IMR-90 (cell line): ENCODE results near the gene RAC2. TPM values are rescaled to one million over a fixed set of nuclear protein-coding genes. Genes with fewer than 3 reads are reported as not detected.

Source experiments
- ATAC-seq: fragments of 200-7000 bp; cut with Tn5 transposase; 2 replicates; pipeline ENCODE4 v1.9.1; 2020; ENCODE audit warnings: low read depth, mild to moderate bottlenecking, moderate library complexity
- BruUV-seq: library from RNA; stranded (reverse); fragments of 400-500 nt; replicated peaks from 2 replicates; lab custom pipeline; 2021; lab: Mats Ljungman, UMichigan
- CTCF ChIA-PET: fragments of 300-600 bp; formaldehyde crosslinking; extraction: SDS; loops from one replicate; lab custom pipeline; 2021; ENCODE audit warnings: antibody characterized with exemption; lab: Yijun Ruan, JAX
- POLR2A ChIA-PET: fragments of 300-600 bp; sonication (Branson Sonifier 250); formaldehyde crosslinking; loops from one replicate; lab custom pipeline; 2022; ENCODE audit warnings: antibody characterized with exemption; ENCODE audit not compliant: unreplicated experiment; lab: Charles Lee
- DNase-seq: peaks from one replicate; pipeline ENCODE4 v3.0.0; 2013
- H2AFZ ChIP-seq: replicated peaks from 2 replicates; pipeline ENCODE3; 2013; ENCODE audit warnings: low read length, mild to moderate bottlenecking; ENCODE audit not compliant: poor library complexity
- H2AK5ac ChIP-seq: 2 replicates; pipeline ENCODE4 v1.6.1; 2013; ENCODE audit warnings: low read depth, low read length, inconsistent platforms
- H2AK9ac ChIP-seq: replicated peaks from 2 replicates; pipeline ENCODE3; 2013; ENCODE audit warnings: mild to moderate bottlenecking, low read depth, low read length, moderate library complexity; ENCODE audit not compliant: poor library complexity
- H2BK120ac ChIP-seq: 2 replicates; pipeline ENCODE4 v1.6.1; 2013; ENCODE audit warnings: low read depth, low read length, inconsistent platforms
- H2BK15ac ChIP-seq: 3 replicates; pipeline ENCODE4 v1.6.1; 2013; ENCODE audit warnings: low read depth, low read length, inconsistent platforms
- H2BK20ac ChIP-seq: 2 replicates; pipeline ENCODE4 v1.6.1; 2013; ENCODE audit warnings: low read depth, mild to moderate bottlenecking, inconsistent platforms, low read length, moderate library complexity
- H2BK5ac ChIP-seq: 2 replicates; pipeline ENCODE4 v1.6.1; 2013; ENCODE audit warnings: mild to moderate bottlenecking, low read depth, low read length, inconsistent platforms; ENCODE audit not compliant: poor library complexity, severe bottlenecking
- H3K14ac ChIP-seq: replicated peaks from 2 replicates; pipeline ENCODE4 v1.6.1; 2013; ENCODE audit warnings: low read depth, low read length, inconsistent platforms
- H3K18ac ChIP-seq: 2 replicates; pipeline ENCODE4 v1.6.1; 2013; ENCODE audit warnings: low read depth, low read length, control low read depth
- H3K23ac ChIP-seq: 2 replicates; pipeline ENCODE4 v1.6.1; 2013; ENCODE audit warnings: low read depth, low read length, inconsistent platforms
- H3K27ac ChIP-seq: 2 replicates; pipeline ENCODE4 v1.5.1; 2013; ENCODE audit warnings: mild to moderate bottlenecking, control low read depth, low read length; ENCODE audit not compliant: insufficient read depth
- H3K27me3 ChIP-seq: 2 replicates; pipeline ENCODE4 v1.6.1; 2013; ENCODE audit warnings: low read length; ENCODE audit not compliant: control insufficient read depth, insufficient read depth
- H3K36me3 ChIP-seq: 2 replicates; pipeline ENCODE4 v1.6.1; 2013; ENCODE audit warnings: low read length, mixed read lengths; ENCODE audit not compliant: control insufficient read depth, insufficient read depth
- H3K4ac ChIP-seq: 2 replicates; pipeline ENCODE4 v1.6.1; 2013; ENCODE audit warnings: low read depth, low read length, inconsistent platforms
- H3K4me1 ChIP-seq: 2 replicates; pipeline ENCODE4 v1.6.1; 2013; ENCODE audit warnings: low read length, mixed read lengths; ENCODE audit not compliant: control insufficient read depth, insufficient read depth
- H3K4me2 ChIP-seq: 2 replicates; pipeline ENCODE4 v1.6.1; 2013; ENCODE audit warnings: low read depth, mild to moderate bottlenecking, control low read depth, low read length, moderate library complexity
- H3K4me3 ChIP-seq: 2 replicates; pipeline ENCODE4 v1.5.1; 2013; ENCODE audit warnings: low read depth, mild to moderate bottlenecking, control low read depth, low read length, moderate library complexity; ENCODE audit not compliant: insufficient read depth
- H3K56ac ChIP-seq: 2 replicates; pipeline ENCODE4 v1.6.1; 2013; ENCODE audit warnings: low read length, inconsistent platforms; ENCODE audit not compliant: insufficient read depth; ENCODE audit errors: extremely low read depth
- H3K79me1 ChIP-seq, 2 experiments: 2 replicates each; pipeline ENCODE4 v1.6.1; 2013; ENCODE audit warnings: low read length in 2 of 2, inconsistent platforms in 1 of 2, low read depth in 1 of 2
- H3K9ac ChIP-seq: 2 replicates; pipeline ENCODE4 v1.6.1; 2013; ENCODE audit warnings: low read depth, low read length, control low read depth
- H3K9me1 ChIP-seq: 2 replicates; pipeline ENCODE4 v1.6.1; 2013; ENCODE audit warnings: low read length, inconsistent platforms; ENCODE audit not compliant: insufficient read depth
- H3K9me3 ChIP-seq: 2 replicates; pipeline ENCODE4 v1.6.1; 2013; ENCODE audit warnings: low read length; ENCODE audit not compliant: control insufficient read depth, insufficient read depth
- H4K20me1 ChIP-seq: 2 replicates; pipeline ENCODE4 v1.6.1; 2013; ENCODE audit warnings: low read length, inconsistent platforms; ENCODE audit not compliant: insufficient read depth
- H4K5ac ChIP-seq: 2 replicates; pipeline ENCODE4 v1.6.1; 2013; ENCODE audit warnings: mild to moderate bottlenecking, low read depth, low read length, control low read depth
- H4K8ac ChIP-seq, 2 experiments: 2 replicates each; pipeline ENCODE4 v1.6.1; 2013; ENCODE audit warnings: low read depth in 2 of 2, low read length in 2 of 2, control low read depth in 1 of 2, inconsistent platforms in 1 of 2
- H4K91ac ChIP-seq: 2 replicates; pipeline ENCODE4 v1.6.1; 2013; ENCODE audit warnings: low read depth, low read length, inconsistent platforms; ENCODE audit not compliant: insufficient read depth
- CHD1 ChIP-seq: IDR thresholded peaks from 2 replicates; pipeline ENCODE4 v1.6.1; 2012; ENCODE audit warnings: low read depth, low read length, improper control_type of control experiment
- FOS ChIP-seq: fragments of 150-350 bp; IDR thresholded peaks from 2 replicates; pipeline ENCODE4 v1.6.1; 2016; ENCODE audit warnings: low read depth, low read length
- MAZ ChIP-seq: IDR thresholded peaks from 2 replicates; pipeline ENCODE4 v1.6.1; 2012; ENCODE audit warnings: low read depth, mild to moderate bottlenecking, low read length, improper control_type of control experiment, moderate library complexity, borderline replicate concordance
- MXI1 ChIP-seq: IDR thresholded peaks from 2 replicates; pipeline ENCODE4 v1.6.1; 2012; ENCODE audit warnings: low read depth, mild to moderate bottlenecking, low read length, moderate library complexity, borderline replicate concordance
- POLR2A ChIP-seq: IDR thresholded peaks from 2 replicates; pipeline ENCODE4 v1.6.1; 2012; ENCODE audit warnings: mild to moderate bottlenecking, low read depth, low read length
- RAD21 ChIP-seq: IDR thresholded peaks from 2 replicates; pipeline ENCODE4 v1.6.1; 2012; ENCODE audit warnings: low read length, improper control_type of control experiment
- RCOR1 ChIP-seq: IDR thresholded peaks from 2 replicates; pipeline ENCODE4 v1.6.1; 2012; ENCODE audit warnings: mild to moderate bottlenecking, low read length, improper control_type of control experiment; ENCODE audit not compliant: insufficient replicate concordance
- RFX5 ChIP-seq: IDR thresholded peaks from 2 replicates; pipeline ENCODE4 v1.8.0; 2012; ENCODE audit warnings: low read depth, mild to moderate bottlenecking, low read length, moderate library complexity
- SMC3 ChIP-seq: fragments of 150-350 bp; IDR thresholded peaks from 2 replicates; pipeline ENCODE4 v1.6.1; 2016; ENCODE audit warnings: low read depth, mild to moderate bottlenecking, antibody characterized with exemption, low read length, moderate library complexity
- USF2 ChIP-seq: fragments of 150-350 bp; IDR thresholded peaks from 2 replicates; pipeline ENCODE4 v1.6.1; 2017; ENCODE audit warnings: mild to moderate bottlenecking, antibody characterized with exemption, low read length, low read depth
- WGBS, 2 experiments: methylation state at CpG; one replicate each; pipeline versions ENCODE4 v1.1.5 to v1.1.7; 2013; ENCODE audit warnings: missing lambda C conversion rate in 2 of 2; ENCODE audit not compliant: insufficient read length in 1 of 2; ENCODE audit errors: extremely low coverage in 2 of 2; 5-methylcytosine and 5-hydroxymethylcytosine counted together
- dilution Hi-C: fragments of 300-500 bp; cut with HindIII; formaldehyde crosslinking; loops from one replicate; pipeline ENCODE4 v1.14.3; 2018; ENCODE audit warnings: low sequenced_read_pairs; ENCODE audit not compliant: unreplicated experiment
- in situ Hi-C: fragments of 300-500 bp; cut with MboI; formaldehyde crosslinking; loops from 3 replicates; pipeline ENCODE4 v1.14.3; 2019; ENCODE audit warnings: low sequenced_read_pairs, inconsistent platforms, mixed read lengths
- intact Hi-C: fragments of 100-400 bp; cut with micrococcal nuclease; formaldehyde crosslinking; loops from 2 replicates; pipeline ENCODE4 v1.10.0; 2022
- polyA plus RNA-seq, 3 experiments: library from polyadenylated mRNA; depleted of rRNA; stranded (reverse); fragments of >200 nt; gene quantifications; 2 replicates each; pipeline ENCODE4 v1.2.3, GENCODE V29; 2012; ENCODE audit warnings: low replicate concordance in 1 of 3
- total RNA-seq: library from RNA; depleted of rRNA; stranded (reverse); fragments of >200 nt; gene quantifications from 2 replicates; pipeline ENCODE4 v1.2.3, GENCODE V29; 2012

The RAC2 gene
- total and polyA plus RNA-seq, 2 of the 4 experiments (the other 2 are of a cell fraction) = 10.0 to 72.3 TPM

GRCh38 chr22:37229805-37230672 is 14.0 kb downstream of the RAC2 start (continued):
- no peak for TF ChIP-seq RCOR1
- no peak for TF ChIP-seq CHD1

- peak overlapping the region; percentile 49 for H4K5ac ChIP-seq
- BruUV-seq = no TSS peak
- H4K91ac ChIP-seq = peak overlapping the region; percentile 77
- peaks cover 7% of the 10 kb centered on the region for H4K20me1 ChIP-seq
- no peaks in the 10 kb centered on the region for H3K9me3 ChIP-seq
- H3K23ac ChIP-seq = peak overlapping the region; percentile 7
- WGBS, 2 experiments = 14% methylated on average over 1 of the region's 7 CpGs; no CpG with 5 or more reads in 1 of the 2 experiments
- DNase-seq (peak; percentile 87), ATAC-seq (peak; percentile 80)
- no peaks in the 10 kb centered on the region for H3K27me3 ChIP-seq
- CTCF ChIA-PET = interaction anchor here (0.8 to 1.3 kb wide), 3 partner anchors 10 to 33 kb away, joined by 3 read pairs; no protein-coding TSS in a partner anchor
- H3K79me1 ChIP-seq = peaks cover 0 to 7% of the 10 kb centered on the region in 2 experiments; a peak in 1 of 4 replicates
- no peak overlapping the region for H3K4me2 ChIP-seq
- peak overlapping the region; percentile 37 for H3K14ac ChIP-seq
- H2BK15ac ChIP-seq = peak overlapping the region; percentile 77; the same call in 2 of the 3 replicates
- H2AK5ac ChIP-seq = peak overlapping the region; percentile 88
- H2AK9ac ChIP-seq = peak overlapping the region; percentile 88
- H2BK20ac ChIP-seq = peak overlapping the region; percentile 80
- H4K8ac ChIP-seq = peak overlapping the region; percentile 5 to 76; a peak in 2 of 4 replicates
- peak overlapping the region; percentile 15; the same call in 1 of the 2 replicates for H3K27ac ChIP-seq
- peak overlapping the region; percentile 64 for H2AFZ ChIP-seq
- peaks cover 15% of the 10 kb centered on the region for H3K9me1 ChIP-seq
- POLR2A ChIA-PET = no interaction called here
- H3K4ac ChIP-seq = peak overlapping the region; percentile 90
- H2BK120ac ChIP-seq = peak overlapping the region; percentile 79
- H3K9ac ChIP-seq = no peak overlapping the region
- TF ChIP-seq RFX5 = no peak
- TF ChIP-seq SMC3 = no peak
- no peak for TF ChIP-seq MXI1
- no peak for TF ChIP-seq POLR2A
- no peak for TF ChIP-seq USF2
- peak; percentile 45 for TF ChIP-seq FOS
- TF ChIP-seq RAD21 = no peak
- 0 out of 2 replicates have a peak, but pooled peaks have one; percentile 13 for TF ChIP-seq MAZ
- intact Hi-C loops = no loop called here
- peak overlapping the region; percentile 71 for H2BK5ac ChIP-seq
- H3K36me3 ChIP-seq = no peaks in the 10 kb centered on the region
- peak overlapping the region; percentile 35; the same call in 1 of the 2 replicates for H3K18ac ChIP-seq
- H3K4me1 ChIP-seq = peaks cover 22% of the 10 kb centered on the region
- H3K4me3 ChIP-seq = no peak overlapping the region
- H3K56ac ChIP-seq = peak overlapping the region; percentile 22; the same call in 1 of the 2 replicates
- in situ Hi-C loops = no loop called here
- dilution Hi-C loops = no loop called here
Observed at GRCh38 chr22:37229012-37229804, 14.9 kb downstream of the RAC2 start.
